GM12864 (cell line): ENCODE results near the gene RASL10A.
A peak's percentile ranks its signal among the peaks of the same experiment; 100 is the strongest.

ENCODE experiments used
- DNase-seq: peaks from one replicate; pipeline ENCODE4 v3.0.0-alpha.2; 2011; ENCODE audit warnings: low read depth
- H3K4me3 ChIP-seq: 2 replicates; pipeline ENCODE4 v1.5.1; 2011; ENCODE audit warnings: mild to moderate bottlenecking, low read depth, low read length, control low read depth
- CTCF ChIP-seq: IDR thresholded peaks from 2 replicates; pipeline ENCODE4 v1.5.1; 2011; ENCODE audit warnings: low read depth, mild to moderate bottlenecking, moderate library complexity, low read length, control low read depth, inconsistent platforms; ENCODE audit errors: missing control alignments

Gene RASL10A

DNA sequence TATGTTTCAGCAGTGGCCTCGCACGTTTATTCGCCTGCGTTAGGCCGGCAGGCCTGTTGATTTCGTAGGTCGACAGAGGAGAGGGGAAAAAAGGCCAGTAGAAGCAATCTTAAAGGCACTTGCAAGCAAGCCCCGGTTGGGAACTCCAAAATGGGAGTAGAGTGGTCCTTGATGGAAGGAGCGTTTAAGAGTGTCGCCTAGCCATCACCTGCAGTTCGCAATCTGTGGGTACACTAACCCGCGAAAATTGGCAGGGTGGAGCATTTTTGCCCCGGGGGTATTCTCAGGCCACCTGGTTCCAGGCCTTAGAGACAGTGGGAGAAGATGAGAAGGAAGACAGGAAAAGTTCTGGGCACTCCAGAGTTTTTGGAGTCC, 46.3 kb downstream of the RASL10A start:
- no peak for TF ChIP-seq CTCF
- H3K4me3 ChIP-seq: peak overlapping the region; percentile 96
- DNase-seq: no peak

- no peak for TF ChIP-seq CTCF
- H3K4me3 ChIP-seq: peak overlapping the region; percentile 96
- DNase-seq: no peak
Observed at GRCh38 chr22:29268511-29269229, 46.8 kb downstream of the RASL10A start.

GRCh38 chr22:29267858-29268510, 47.5 kb downstream of the RASL10A start, which contains the start of the genes EWSR1 and RHBDD3:
Gene EWSR1, plus strand, starts transcription at chr22:29268268. Its CDS starts 69 bp downstream, at chr22:29268337.
Gene RHBDD3, minus strand, starts transcription at chr22:29267981. Its CDS starts 2,355 bp downstream, at chr22:29265626.
- peak; percentile 90 for DNase-seq
- peak within 1 kb of the TSS; percentile 96 for H3K4me3 ChIP-seq
- TF ChIP-seq CTCF: no peak

GRCh38 chr22:29267462-29267857, 48.0 kb downstream of the RASL10A start:
- H3K4me3 ChIP-seq: peak overlapping the region; percentile 96
- TF ChIP-seq CTCF: no peak
- no peak for DNase-seq

DNA sequence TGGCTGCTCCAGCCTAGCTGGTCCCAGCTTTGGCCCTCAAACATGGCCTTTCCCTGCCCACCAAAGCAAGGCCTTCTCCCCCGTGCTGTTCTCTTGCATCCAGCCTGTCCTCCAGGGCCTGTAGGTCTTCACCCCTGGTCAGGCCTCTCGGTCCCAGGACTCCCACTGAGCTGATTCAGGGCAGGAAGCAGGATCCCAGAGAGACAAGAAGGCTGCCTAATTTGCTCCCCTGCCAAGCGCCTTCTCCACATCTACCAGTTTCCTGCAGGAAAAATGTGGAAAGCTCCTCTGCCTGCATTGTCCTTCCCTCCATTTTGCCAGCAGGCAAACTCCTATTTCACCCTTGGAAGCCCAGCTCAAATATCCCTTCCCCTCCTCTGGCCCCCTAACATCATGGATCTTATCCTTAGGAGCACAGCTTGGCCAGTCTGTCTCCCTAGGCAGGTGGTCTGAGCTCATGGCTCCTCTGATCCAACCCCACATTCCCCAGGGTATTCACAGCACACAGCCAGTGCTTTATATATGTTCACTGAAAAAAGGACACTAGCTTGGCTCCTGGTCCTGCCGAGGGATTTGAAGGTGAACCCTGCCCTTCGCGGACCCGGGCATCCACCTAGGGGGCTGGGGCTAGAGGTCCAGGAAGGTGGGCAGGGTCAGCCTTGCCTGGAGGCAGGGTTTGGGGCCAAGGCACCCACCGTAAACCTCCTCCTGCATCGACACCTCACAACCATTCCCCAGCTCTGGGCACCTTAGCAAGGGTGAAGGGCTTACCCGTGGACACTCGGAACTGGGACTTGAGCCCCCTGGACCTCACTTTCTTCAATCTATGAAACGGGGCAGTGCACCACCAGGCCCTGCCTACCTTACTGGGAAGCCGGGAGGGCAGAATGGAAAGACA, 48.7 kb downstream of the RASL10A start:
- no peak for DNase-seq
- peak overlapping the region; percentile 96 for H3K4me3 ChIP-seq
- no peak for TF ChIP-seq CTCF

GRCh38 chr22:29265929-29266328, 49.6 kb downstream of the RASL10A start:
- TF ChIP-seq CTCF: no peak
- no peak for DNase-seq
- H3K4me3 ChIP-seq: no peak overlapping the region
